OCI-LY7 (cell line): Measurements from ENCODE around the gene VWA8. TPM values are rescaled to one million over a fixed set of nuclear protein-coding genes. Genes with fewer than 3 reads are reported as not detected.

Experiments
- BruUV-seq: library from RNA; stranded (reverse); fragments of 400-500 nt; replicated peaks from 2 replicates; lab custom pipeline; 2021; lab: Mats Ljungman, UMichigan
- CTCF ChIA-PET: fragments of 300-600 bp; sonication (Branson Sonifier 250); formaldehyde crosslinking; loops from one replicate; lab custom pipeline; 2022; ENCODE audit warnings: antibody characterized with exemption; ENCODE audit not compliant: unreplicated experiment; lab: Charles Lee
- POLR2A ChIA-PET: fragments of 300-600 bp; sonication (Branson Sonifier 250); formaldehyde crosslinking; loops from one replicate; lab custom pipeline; 2022; ENCODE audit warnings: antibody characterized with exemption; lab: Charles Lee
- DNase-seq: peaks from one replicate; pipeline ENCODE4 v3.0.0-alpha.2; 2015; ENCODE audit warnings: low spot score
- H2AFZ ChIP-seq: fragments of 200-600 bp; sonication (generic), shearing (Covaris generic); 2 replicates; pipeline ENCODE4 v1.6.1; 2014; ENCODE audit warnings: mild to moderate bottlenecking, antibody characterized with exemption, low read length, moderate library complexity
- H3K27ac ChIP-seq: fragments of 200-600 bp; sonication (generic); 2 replicates; pipeline ENCODE4 v1.5.1; 2014; ENCODE audit warnings: mixed run types, low read depth, mild to moderate bottlenecking, moderate library complexity, low read length, inconsistent platforms; ENCODE audit not compliant: poor library complexity, severe bottlenecking
- H3K36me3 ChIP-seq: fragments of 200-600 bp; sonication (generic); 2 replicates; pipeline ENCODE4 v1.6.1; 2014; ENCODE audit warnings: mild to moderate bottlenecking, antibody characterized with exemption, low read length, moderate library complexity, mixed read lengths; ENCODE audit not compliant: insufficient read depth
- H3K4me1 ChIP-seq: fragments of 200-600 bp; sonication (generic); 2 replicates; pipeline ENCODE4 v1.5.1; 2014; ENCODE audit warnings: mild to moderate bottlenecking, low read length; ENCODE audit not compliant: insufficient read depth, poor library complexity, severe bottlenecking
- H3K4me2 ChIP-seq: fragments of 200-600 bp; sonication (generic); 2 replicates; pipeline ENCODE4 v1.6.1; 2014; ENCODE audit warnings: mild to moderate bottlenecking, low read length
- H3K4me3 ChIP-seq: fragments of 200-600 bp; sonication (generic); 2 replicates; pipeline ENCODE4 v1.5.1; 2014; ENCODE audit warnings: mild to moderate bottlenecking, low read depth, low read length; ENCODE audit not compliant: poor library complexity, severe bottlenecking
- H3K79me2 ChIP-seq: fragments of 200-600 bp; sonication (generic); 2 replicates; pipeline ENCODE4 v1.6.1; 2016; ENCODE audit warnings: low read depth, mild to moderate bottlenecking, low read length, moderate library complexity, mixed read lengths; ENCODE audit not compliant: insufficient read depth
- H3K9me2 ChIP-seq: fragments of 200-600 bp; sonication (generic); 2 replicates; pipeline ENCODE4 v1.6.1; 2016; ENCODE audit warnings: mild to moderate bottlenecking, low read length, mixed read lengths; ENCODE audit not compliant: insufficient read depth
- H3K9me3 ChIP-seq: fragments of 200-600 bp; sonication (generic); 2 replicates; pipeline ENCODE4 v1.6.1; 2014; ENCODE audit warnings: mild to moderate bottlenecking, mixed run types, low read length, mixed read lengths
- H4K20me1 ChIP-seq: fragments of 200-600 bp; sonication (generic); 2 replicates; pipeline ENCODE4 v1.6.1; 2014; ENCODE audit warnings: mild to moderate bottlenecking, antibody characterized with exemption, low read length, moderate library complexity, mixed read lengths; ENCODE audit not compliant: insufficient read depth
- EZH2phosphoT487 ChIP-seq: fragments of 200-600 bp; sonication (generic); IDR thresholded peaks from 2 replicates; pipeline ENCODE4 v1.6.1; 2018; ENCODE audit warnings: low read depth, borderline replicate concordance, mild to moderate bottlenecking, mixed run types, antibody characterized with exemption, low read length, moderate library complexity, mixed read lengths
- intact Hi-C: fragments of 100-400 bp; cut with micrococcal nuclease; formaldehyde crosslinking; loops from one replicate; pipeline ENCODE4 v1.10.0; 2022; ENCODE audit not compliant: unreplicated experiment
- total RNA-seq, 2 experiments: library from RNA; depleted of rRNA in 1 of 2; stranded (reverse); fragments of >200 nt in 1 of 2; shearing (Covaris generic) in 1 of 2; gene quantifications; 2 replicates each; pipeline ENCODE4 v1.2.3, GENCODE V29; 2014 to 2022
- TF ChIP-seq, protein P1 (sequence below): fragments of 200-600 bp; sonication (generic); conservative IDR thresholded peaks from 2 replicates; pipeline ENCODE4 v1.5.1; 2014; ENCODE audit warnings: mild to moderate bottlenecking, antibody characterized with exemption, low read length, moderate library complexity, mixed read lengths

VWA8 gene
- total RNA-seq, 2 experiments from 2014 or later, result 26.4 to 31.5 TPM

DNA sequence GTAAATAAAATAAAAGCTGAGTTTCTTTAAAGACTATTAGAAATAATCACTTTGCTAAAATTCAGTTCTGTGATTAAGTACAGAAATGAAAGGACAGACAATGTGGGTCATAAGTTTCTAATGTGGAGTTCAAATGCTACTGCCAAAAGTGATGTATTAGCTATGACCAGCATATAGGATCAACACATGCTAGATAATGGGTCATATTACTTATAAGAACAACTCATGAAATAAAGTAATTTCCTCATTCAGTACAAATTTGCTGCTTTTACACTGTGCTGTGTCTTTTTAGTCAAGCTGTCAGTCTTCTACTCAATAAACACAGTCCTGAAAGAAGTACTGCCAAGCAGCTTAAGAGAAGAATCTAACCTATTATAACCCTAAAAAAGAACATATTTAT lies 135.2 kb downstream of the VWA8 start:
- ChIA-PET CTCF (no interaction called here), POLR2A (interaction anchor here (0.5 to 1.4 kb wide), 3 partner anchors 8 to 1131 kb away, joined by 3 to 5 read pairs (median 4); no protein-coding TSS in a partner anchor)
- no peak for TF ChIP-seq EZH2phosphoT487
- TF ChIP-seq, protein P1, sequence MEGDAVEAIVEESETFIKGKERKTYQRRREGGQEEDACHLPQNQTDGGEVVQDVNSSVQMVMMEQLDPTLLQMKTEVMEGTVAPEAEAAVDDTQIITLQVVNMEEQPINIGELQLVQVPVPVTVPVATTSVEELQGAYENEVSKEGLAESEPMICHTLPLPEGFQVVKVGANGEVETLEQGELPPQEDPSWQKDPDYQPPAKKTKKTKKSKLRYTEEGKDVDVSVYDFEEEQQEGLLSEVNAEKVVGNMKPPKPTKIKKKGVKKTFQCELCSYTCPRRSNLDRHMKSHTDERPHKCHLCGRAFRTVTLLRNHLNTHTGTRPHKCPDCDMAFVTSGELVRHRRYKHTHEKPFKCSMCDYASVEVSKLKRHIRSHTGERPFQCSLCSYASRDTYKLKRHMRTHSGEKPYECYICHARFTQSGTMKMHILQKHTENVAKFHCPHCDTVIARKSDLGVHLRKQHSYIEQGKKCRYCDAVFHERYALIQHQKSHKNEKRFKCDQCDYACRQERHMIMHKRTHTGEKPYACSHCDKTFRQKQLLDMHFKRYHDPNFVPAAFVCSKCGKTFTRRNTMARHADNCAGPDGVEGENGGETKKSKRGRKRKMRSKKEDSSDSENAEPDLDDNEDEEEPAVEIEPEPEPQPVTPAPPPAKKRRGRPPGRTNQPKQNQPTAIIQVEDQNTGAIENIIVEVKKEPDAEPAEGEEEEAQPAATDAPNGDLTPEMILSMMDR, result no peak
- H3K36me3 ChIP-seq, result peaks cover 23% of the 10 kb centered on the region
- H3K4me2 ChIP-seq, result no peak overlapping the region
- DNase-seq, result no peak
- H3K79me2 ChIP-seq, result no peaks in the 10 kb centered on the region
- H3K4me1 ChIP-seq, result no peaks in the 10 kb centered on the region
- BruUV-seq, result no TSS peak
- intact Hi-C loops, result no loop called here
- H3K9me2 ChIP-seq, result no peaks in the 10 kb centered on the region
- no peak overlapping the region for H3K27ac ChIP-seq
- H3K9me3 ChIP-seq, result no peaks in the 10 kb centered on the region
- no peak overlapping the region for H2AFZ ChIP-seq
- H3K4me3 ChIP-seq, result no peak overlapping the region
- H4K20me1 ChIP-seq, result no peaks in the 10 kb centered on the region

DNA sequence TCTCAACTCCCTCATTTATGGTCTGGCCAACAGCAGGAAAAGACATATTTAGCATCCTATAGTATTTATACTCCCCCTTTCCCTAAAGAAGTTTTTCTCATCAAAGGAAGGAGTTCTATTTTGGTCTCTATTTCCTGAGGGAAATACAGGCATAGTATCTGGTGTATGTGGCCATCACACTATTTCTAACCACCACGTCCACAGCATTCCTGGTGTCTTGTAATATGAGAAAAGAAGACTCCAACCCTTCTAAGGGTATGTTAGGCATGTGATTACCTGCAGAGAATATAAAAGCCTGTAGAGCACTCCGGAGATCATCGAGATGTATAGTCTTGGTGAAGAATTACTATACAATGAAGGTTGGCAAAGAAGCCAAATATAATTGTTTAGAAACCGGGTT lies 137.4 kb downstream of the VWA8 start:
- Histone ChIP-seq H4K20me1 (no peaks in the 10 kb centered on the region), H3K4me2 (no peak overlapping the region), H3K9me2 (no peaks in the 10 kb centered on the region), H3K4me1 (no peaks in the 10 kb centered on the region), H3K27ac (no peak overlapping the region), H3K79me2 (no peaks in the 10 kb centered on the region), H3K9me3 (no peaks in the 10 kb centered on the region), H3K36me3 (peaks cover 15% of the 10 kb centered on the region), H3K4me3 (no peak overlapping the region), H2AFZ (no peak overlapping the region)
- TF ChIP-seq, protein P1, result no peak
- TF ChIP-seq EZH2phosphoT487, result no peak
- intact Hi-C loops, result no loop called here
- no TSS peak for BruUV-seq
- no peak for DNase-seq
- ChIA-PET CTCF (no interaction called here), POLR2A (interaction anchor here (0.6 to 1.0 kb wide), 3 partner anchors 9 to 504 kb away, joined by 3 to 4 read pairs (median 3); no protein-coding TSS in a partner anchor)

DNA sequence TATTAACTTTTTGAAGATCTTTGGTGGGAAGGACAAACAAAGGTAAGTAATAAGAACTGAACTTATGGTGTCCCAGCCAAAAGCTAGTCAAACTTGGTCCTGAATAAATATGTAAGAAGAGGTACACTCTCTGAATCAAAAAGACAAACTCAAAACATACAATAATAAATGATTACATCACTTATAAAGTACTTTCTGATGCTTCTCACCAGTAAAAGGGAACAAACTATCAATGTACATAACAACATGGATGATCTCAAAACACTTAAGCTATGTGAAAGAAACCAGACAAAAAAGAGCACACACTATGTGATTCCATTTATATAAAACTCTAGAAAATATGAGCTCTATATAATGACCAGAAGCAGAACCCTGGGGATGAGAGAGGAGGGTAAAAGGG lies 138.3 kb downstream of the VWA8 start:
- no peaks in the 10 kb centered on the region for H4K20me1 ChIP-seq
- no peak overlapping the region for H3K27ac ChIP-seq
- H3K79me2 ChIP-seq, result no peaks in the 10 kb centered on the region
- H3K9me3 ChIP-seq, result no peaks in the 10 kb centered on the region
- H3K4me2 ChIP-seq, result no peak overlapping the region
- ChIA-PET CTCF (no interaction called here), POLR2A (interaction anchor here (0.7 to 1.3 kb wide), 3 partner anchors 10 to 159 kb away, joined by 3 to 6 read pairs (median 3); no protein-coding TSS in a partner anchor)
- H3K4me3 ChIP-seq, result no peak overlapping the region
- TF ChIP-seq EZH2phosphoT487, result no peak
- TF ChIP-seq, protein P1, result no peak
- no peaks in the 10 kb centered on the region for H3K4me1 ChIP-seq
- no peaks in the 10 kb centered on the region for H3K9me2 ChIP-seq
- BruUV-seq, result no TSS peak
- no peak overlapping the region for H2AFZ ChIP-seq
- intact Hi-C loops, result no loop called here
- DNase-seq, result no peak
- peaks cover 22% of the 10 kb centered on the region for H3K36me3 ChIP-seq
